Endothelial cell of umbilical vein (primary cell): Measurements from ENCODE around the gene CYB5D1. TPM values are rescaled to one million over a fixed set of nuclear protein-coding genes. Genes with fewer than 3 reads are reported as not detected.

Experiments
- BruUV-seq: library from RNA; stranded (reverse); fragments of 400-500 nt; replicated peaks from 2 replicates; lab custom pipeline; 2021; lab: Mats Ljungman, UMichigan
- CTCF ChIA-PET: fragments of 300-600, 350-600 bp; sonication (Branson Sonifier 250); formaldehyde crosslinking; loops from one replicate; lab custom pipeline; 2021; ENCODE audit warnings: antibody characterized with exemption, inconsistent platforms; lab: Charles Lee
- POLR2A ChIA-PET: fragments of 300-600, 350-600 bp; sonication (Branson Sonifier 250); formaldehyde crosslinking; loops from one replicate; lab custom pipeline; 2021; ENCODE audit warnings: antibody characterized with exemption, inconsistent platforms; lab: Charles Lee
- DNase-seq: peaks from one replicate; pipeline ENCODE4 v3.0.0-alpha.2; 2011; ENCODE audit warnings: low read depth, low spot score
- FAIRE-seq: peaks from 2 replicates; lab custom pipeline; 2011; peaks lifted over from hg19 to GRCh38; lab: Jason Lieb, UNC
- H2AFZ ChIP-seq: 2 replicates; pipeline ENCODE4 v1.6.0; 2012; ENCODE audit warnings: low read depth, low read length, control low read depth, inconsistent platforms
- H3K27ac ChIP-seq: 2 replicates; pipeline ENCODE4 v1.5.1; 2011; ENCODE audit warnings: low read depth, mild to moderate bottlenecking, control low read depth, low read length, moderate library complexity; ENCODE audit not compliant: insufficient read depth
- H3K27me3 ChIP-seq, 2 experiments: 2 replicates each; pipeline versions ENCODE4 v1.6.0 to v1.6.1; 2011; ENCODE audit warnings: low read length in 2 of 2, mixed read lengths in 1 of 2; ENCODE audit not compliant: control insufficient read depth in 2 of 2, insufficient read depth in 2 of 2
- H3K36me3 ChIP-seq, 2 experiments: 2 replicates in 1 of 2; 3 replicates in 1 of 2; pipeline ENCODE4 v1.5.1; 2011; ENCODE audit warnings: low read length in 2 of 2, mild to moderate bottlenecking in 1 of 2, moderate library complexity in 1 of 2; ENCODE audit not compliant: control insufficient read depth in 2 of 2, insufficient read depth in 2 of 2; ENCODE audit errors: extremely low read depth in 1 of 2
- H3K4me1 ChIP-seq: 3 replicates; pipeline ENCODE4 v1.5.1; 2011; ENCODE audit warnings: mild to moderate bottlenecking, low read length; ENCODE audit not compliant: control insufficient read depth, insufficient read depth; ENCODE audit errors: extremely low read depth
- H3K4me2 ChIP-seq: 2 replicates; pipeline ENCODE4 v1.6.1; 2011; ENCODE audit warnings: low read length, control low read depth, mixed read lengths; ENCODE audit not compliant: insufficient read depth
- H3K4me3 ChIP-seq, 3 experiments: fragments of 200-600 bp in 1 of 3; sonication (generic), shearing (Covaris generic) in 1 of 3; replicated peaks in 1 of 3; 2 replicates each; pipeline ENCODE4 v1.5.1; 2011 to 2016; ENCODE audit warnings: control low read depth in 3 of 3, low read length in 3 of 3, mild to moderate bottlenecking in 2 of 3, inconsistent platforms in 1 of 3, low read depth in 1 of 3, moderate library complexity in 1 of 3; ENCODE audit not compliant: insufficient read depth in 1 of 3
- H3K79me2 ChIP-seq: 2 replicates; pipeline ENCODE4 v1.6.0; 2012; ENCODE audit warnings: low read length, inconsistent platforms; ENCODE audit not compliant: control insufficient read depth, insufficient read depth
- H3K9ac ChIP-seq: replicated peaks from 2 replicates; pipeline ENCODE3; 2011; ENCODE audit warnings: low read length, control low read depth; ENCODE audit not compliant: insufficient read depth; ENCODE audit errors: extremely low read depth
- H3K9me1 ChIP-seq: replicated peaks from 3 replicates; pipeline ENCODE4 v1.6.0; 2011; ENCODE audit warnings: mild to moderate bottlenecking, low read length; ENCODE audit not compliant: control insufficient read depth, insufficient read depth; ENCODE audit errors: extremely low read depth
- H3K9me3 ChIP-seq: replicated peaks from 2 replicates; pipeline ENCODE4 v1.5.1; 2012; ENCODE audit warnings: low read length, inconsistent platforms; ENCODE audit not compliant: control insufficient read depth, insufficient read depth
- H4K20me1 ChIP-seq: replicated peaks from 2 replicates; pipeline ENCODE3; 2011; ENCODE audit warnings: mild to moderate bottlenecking, low read length; ENCODE audit not compliant: control insufficient read depth, insufficient read depth; ENCODE audit errors: extremely low read depth
- EZH2 ChIP-seq: IDR thresholded peaks from 2 replicates; pipeline ENCODE4 v1.6.1; 2012; ENCODE audit warnings: borderline replicate concordance, low read depth, mild to moderate bottlenecking, moderate library complexity, low read length, inconsistent platforms; ENCODE audit not compliant: severe bottlenecking
- FOS ChIP-seq: IDR thresholded peaks from 2 replicates; pipeline ENCODE4 v1.6.1; 2011; ENCODE audit warnings: mild to moderate bottlenecking, low read length, moderate library complexity, borderline replicate concordance; ENCODE audit not compliant: insufficient read depth
- GATA2 ChIP-seq: IDR thresholded peaks from 2 replicates; pipeline ENCODE4 v1.7.0; 2011; ENCODE audit warnings: low read depth, mild to moderate bottlenecking, moderate library complexity, mixed read lengths, low read length; ENCODE audit not compliant: insufficient read length, insufficient read depth
- JUN ChIP-seq: IDR thresholded peaks from 2 replicates; pipeline ENCODE4 v1.6.1; 2011; ENCODE audit warnings: borderline replicate concordance, low read depth; ENCODE audit not compliant: insufficient read length, insufficient read depth
- MYC ChIP-seq: IDR thresholded peaks from one replicate; pipeline ENCODE4 v1.6.1; 2011; ENCODE audit warnings: mild to moderate bottlenecking, low read depth, low read length
- POLR2A ChIP-seq: IDR thresholded peaks from 2 replicates; pipeline ENCODE4 v1.6.1; 2012; ENCODE audit warnings: low read depth, mild to moderate bottlenecking, control low read depth, low read length
- POLR2AphosphoS5 ChIP-seq: IDR thresholded peaks from 2 replicates; pipeline ENCODE4 v1.6.1; 2012; ENCODE audit warnings: low read depth, mild to moderate bottlenecking, control low read depth, low read length, moderate library complexity; ENCODE audit not compliant: insufficient read depth
- dilution Hi-C: fragments of 300-500 bp; cut with MboI; formaldehyde crosslinking; loops from one replicate; pipeline ENCODE4 v1.15.0; 2019; ENCODE audit warnings: low sequenced_read_pairs; ENCODE audit not compliant: extremely low pct_ligation_motif_present
- intact Hi-C: fragments of 100-400 bp; cut with micrococcal nuclease; formaldehyde crosslinking; loops from one replicate; pipeline ENCODE4 v1.10.0; 2022
- polyA plus RNA-seq, 4 experiments: library from polyadenylated mRNA; depleted of rRNA in 3 of 4; stranded (reverse) in 3 of 4; unstranded in 1 of 4; fragments of >200 nt; gene quantifications; 2 replicates each; pipeline versions ENCODE4 v1.2.1 to v1.2.3, GENCODE V29; 2011 to 2012; ENCODE audit warnings: missing spikeins in 1 of 4
- total RNA-seq: library from RNA; stranded (reverse); gene quantifications from 2 replicates; pipeline ENCODE4 v1.2.3, GENCODE V29; 2021
- TF ChIP-seq, protein P1 (sequence below), 2 donors: IDR thresholded peaks; 1 replicate in 1 of 2; 2 replicates in 1 of 2; pipeline ENCODE4 v1.5.1; 2011; ENCODE audit warnings: low read length in 2 of 2, mild to moderate bottlenecking in 2 of 2, moderate library complexity in 2 of 2, control low read depth in 1 of 2, inconsistent platforms in 1 of 2, low read depth in 1 of 2; ENCODE audit not compliant: insufficient read depth in 1 of 2; ENCODE audit errors: extremely low read depth in 1 of 2
- TF ChIP-seq, protein P2 (sequence below): IDR thresholded peaks from 2 replicates; pipeline ENCODE4 v1.6.1; 2011; ENCODE audit not compliant: insufficient read depth, insufficient read length

Gene CYB5D1
- total and polyA plus RNA-seq, 2 donors (not counting 3 experiments of a cell fraction or from before 2014, with no cell fraction given): 9.4 to 18.1 TPM

DNA sequence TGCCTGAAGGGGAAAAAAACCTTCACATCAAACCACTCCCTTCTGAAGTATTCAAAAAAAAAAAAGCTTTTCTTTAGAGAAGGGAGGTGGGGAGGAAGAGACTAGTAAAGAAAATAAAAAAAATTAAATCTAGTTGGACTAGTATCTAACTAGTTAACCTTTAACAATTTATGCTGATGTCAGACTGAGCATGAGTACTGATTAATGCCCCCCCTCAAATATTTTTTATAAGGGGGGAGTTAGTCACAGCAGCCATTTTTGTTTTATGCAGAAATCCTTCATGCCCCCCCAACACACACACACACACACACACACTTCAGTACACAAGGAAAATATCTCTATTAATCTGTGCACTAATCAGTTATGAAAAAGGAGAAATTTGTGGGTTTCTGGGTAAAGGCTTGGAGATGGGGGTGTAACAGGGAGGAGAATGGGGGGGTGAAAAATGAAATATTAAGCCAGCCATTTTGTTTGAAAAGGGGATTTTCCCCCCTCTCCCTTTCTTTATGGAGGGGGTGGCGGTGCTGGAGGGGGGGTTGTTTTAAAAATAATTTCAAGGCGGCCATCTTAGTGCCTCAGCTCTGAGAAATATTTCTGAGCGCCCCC, 26.1 kb downstream of the CYB5D1 start:
- no TSS peak for BruUV-seq
- Histone ChIP-seq H3K9ac (peak overlapping the region; percentile 86), H3K79me2 (peaks cover 21% of the 10 kb centered on the region), H3K27me3 (no peaks in the 10 kb centered on the region), H3K9me1 (no peaks in the 10 kb centered on the region), H3K4me3 (peak overlapping the region; percentile 41 to 67 (median 60)), H3K4me2 (peak overlapping the region; percentile 78), H4K20me1 (no peaks in the 10 kb centered on the region), H3K36me3 (peaks cover 8 to 14% of the 10 kb centered on the region in 2 experiments), H3K27ac (peak overlapping the region; percentile 58), H3K4me1 (peaks cover 35% of the 10 kb centered on the region), H2AFZ (peak overlapping the region; percentile 50), H3K9me3 (no peaks in the 10 kb centered on the region)
- DNase-seq: peak; percentile 58
- intact Hi-C loops (no loop called here), dilution Hi-C loops (no loop called here)
- POLR2A ChIA-PET: no interaction called here
- FAIRE-seq: no peak
- no peak for TF ChIP-seq EZH2
- CTCF ChIA-PET: interaction anchor here (1.0 to 1.4 kb wide), 2 partner anchors 14 to 48 kb away, joined by 3 to 6 read pairs; no protein-coding TSS in a partner anchor

DNA sequence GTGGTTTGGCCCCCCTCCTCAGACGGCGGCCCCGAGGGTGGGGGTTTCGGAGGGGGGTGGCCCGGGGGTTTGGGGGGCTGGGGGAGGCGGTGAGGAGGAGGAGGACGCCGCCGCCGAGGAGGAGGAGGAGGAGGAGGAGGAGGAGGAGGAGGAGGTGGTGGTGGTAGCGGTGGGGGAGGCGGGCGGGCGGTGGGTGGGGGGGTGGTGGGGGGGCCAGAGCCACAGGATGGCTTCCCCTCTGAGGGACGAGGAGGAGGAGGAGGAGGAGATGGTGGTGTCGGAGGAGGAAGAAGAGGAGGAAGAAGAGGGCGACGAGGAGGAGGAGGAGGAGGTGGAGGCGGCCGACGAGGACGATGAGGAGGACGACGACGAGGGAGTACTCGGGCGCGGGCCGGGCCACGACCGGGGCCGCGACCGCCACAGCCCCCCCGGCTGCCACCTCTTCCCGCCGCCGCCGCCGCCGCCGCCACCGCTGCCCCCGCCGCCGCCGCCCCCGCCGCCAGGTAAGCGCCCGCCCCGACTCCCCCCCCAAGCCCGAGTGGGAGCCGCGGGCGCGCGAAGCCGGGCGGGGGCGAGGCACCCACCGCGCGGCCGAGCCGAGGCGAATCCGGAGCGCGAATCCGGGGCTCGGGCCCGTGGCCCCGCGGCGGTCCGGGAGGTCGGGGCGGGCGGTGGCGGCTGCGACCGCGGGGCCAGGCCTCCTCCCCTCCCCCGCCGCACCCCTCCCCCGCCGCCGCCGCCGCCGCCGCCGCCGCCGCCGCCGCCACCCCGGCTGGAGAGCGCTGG, 27.0 kb downstream of the CYB5D1 start:
- no peak for FAIRE-seq
- ChIA-PET POLR2A (no interaction called here), CTCF (interaction anchor here (1.0 kb wide), 1 partner anchor 13 kb away, joined by 3 read pairs; no protein-coding TSS in a partner anchor)
- Histone ChIP-seq H3K9ac (peak overlapping the region; percentile 86), H3K4me3 (peak overlapping the region in 2 of 3 experiments; percentile 67 to 76), H4K20me1 (no peaks in the 10 kb centered on the region), H3K79me2 (peaks cover 29% of the 10 kb centered on the region), H3K27ac (no peak overlapping the region), H3K4me2 (no peak overlapping the region), H3K4me1 (peaks cover 44% of the 10 kb centered on the region), H3K9me3 (no peaks in the 10 kb centered on the region), H3K9me1 (no peaks in the 10 kb centered on the region), H2AFZ (no peak overlapping the region), H3K27me3 (no peaks in the 10 kb centered on the region), H3K36me3 (peaks cover 8 to 11% of the 10 kb centered on the region in 2 experiments)
- TF ChIP-seq POLR2AphosphoS5: no peak
- TF ChIP-seq POLR2A: no peak
- TF ChIP-seq GATA2: no peak
- TF ChIP-seq EZH2: no peak
- TF ChIP-seq JUN: no peak
- TF ChIP-seq, protein P1, sequence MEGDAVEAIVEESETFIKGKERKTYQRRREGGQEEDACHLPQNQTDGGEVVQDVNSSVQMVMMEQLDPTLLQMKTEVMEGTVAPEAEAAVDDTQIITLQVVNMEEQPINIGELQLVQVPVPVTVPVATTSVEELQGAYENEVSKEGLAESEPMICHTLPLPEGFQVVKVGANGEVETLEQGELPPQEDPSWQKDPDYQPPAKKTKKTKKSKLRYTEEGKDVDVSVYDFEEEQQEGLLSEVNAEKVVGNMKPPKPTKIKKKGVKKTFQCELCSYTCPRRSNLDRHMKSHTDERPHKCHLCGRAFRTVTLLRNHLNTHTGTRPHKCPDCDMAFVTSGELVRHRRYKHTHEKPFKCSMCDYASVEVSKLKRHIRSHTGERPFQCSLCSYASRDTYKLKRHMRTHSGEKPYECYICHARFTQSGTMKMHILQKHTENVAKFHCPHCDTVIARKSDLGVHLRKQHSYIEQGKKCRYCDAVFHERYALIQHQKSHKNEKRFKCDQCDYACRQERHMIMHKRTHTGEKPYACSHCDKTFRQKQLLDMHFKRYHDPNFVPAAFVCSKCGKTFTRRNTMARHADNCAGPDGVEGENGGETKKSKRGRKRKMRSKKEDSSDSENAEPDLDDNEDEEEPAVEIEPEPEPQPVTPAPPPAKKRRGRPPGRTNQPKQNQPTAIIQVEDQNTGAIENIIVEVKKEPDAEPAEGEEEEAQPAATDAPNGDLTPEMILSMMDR (IDR thresholded peaks at IDR 0.05; ENCODE audit: extremely low read depth in 1 of 2, insufficient read depth in 1 of 2, low read depth in 1 of 2, low read length in 2 of 2): no peak
- TF ChIP-seq, protein P2, sequence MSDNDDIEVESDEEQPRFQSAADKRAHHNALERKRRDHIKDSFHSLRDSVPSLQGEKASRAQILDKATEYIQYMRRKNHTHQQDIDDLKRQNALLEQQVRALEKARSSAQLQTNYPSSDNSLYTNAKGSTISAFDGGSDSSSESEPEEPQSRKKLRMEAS: no peak
- no peak for TF ChIP-seq MYC
- no peak for TF ChIP-seq FOS
- dilution Hi-C loops (no loop called here), intact Hi-C loops (loop anchor here (5.0 kb wide), 1 partner anchor 197 kb away; the partner anchor contains the start of genes TP53 and WRAP53)
- DNase-seq: no peak
- no TSS peak for BruUV-seq
